PC-9 (cell line): ENCODE data around the gene NCOA5. TPM values are rescaled to one million over a fixed set of nuclear protein-coding genes. Genes with fewer than 3 reads are reported as not detected.

Experiments used
- BruUV-seq: library from RNA; stranded (reverse); fragments of 400-500 nt; replicated peaks from 2 replicates; lab custom pipeline; 2021; lab: Mats Ljungman, UMichigan
- CTCF ChIA-PET: fragments of 300-600 bp; sonication (Branson Sonifier 250); formaldehyde crosslinking; loops from one replicate; lab custom pipeline; 2022; ENCODE audit warnings: antibody characterized with exemption; lab: Charles Lee
- POLR2A ChIA-PET: fragments of 300-600 bp; sonication (Branson Sonifier 250); formaldehyde crosslinking; loops from one replicate; lab custom pipeline; 2022; ENCODE audit warnings: antibody characterized with exemption; ENCODE audit not compliant: unreplicated experiment; lab: Charles Lee
- DNase-seq, 2 experiments: peaks; one replicate each; pipeline versions ENCODE4 v3.0.0 to v3.0.0-alpha.2; 2015 to 2022; ENCODE audit warnings: mixed read lengths in 1 of 2
- H2AFZ ChIP-seq: fragments of 200-600 bp; sonication (generic); 2 replicates; pipeline ENCODE4 v1.8.1; 2017; ENCODE audit warnings: antibody characterized with exemption
- H3F3A ChIP-seq: fragments of 200-600 bp; sonication (generic); 2 replicates; pipeline ENCODE4 v1.8.1; 2017; ENCODE audit warnings: antibody characterized with exemption, mild to moderate bottlenecking, low read depth; ENCODE audit not compliant: insufficient read depth
- H3K27ac ChIP-seq: fragments of 200-600 bp; sonication (generic); 2 replicates; pipeline ENCODE4 v1.6.1; 2016; ENCODE audit warnings: mixed run types
- H3K27me3 ChIP-seq: fragments of 200-600 bp; sonication (generic); 2 replicates; pipeline ENCODE4 v1.6.1; 2016; ENCODE audit warnings: low read depth, mixed run types; ENCODE audit not compliant: insufficient read depth
- H3K36me3 ChIP-seq: fragments of 200-600 bp; sonication (generic); 2 replicates; pipeline ENCODE4 v1.6.1; 2016; ENCODE audit warnings: low read depth, mixed run types
- H3K4me1 ChIP-seq: fragments of 200-600 bp; sonication (generic); replicated peaks from 2 replicates; pipeline ENCODE4 v1.6.1; 2016; ENCODE audit warnings: mixed run types; ENCODE audit not compliant: insufficient read depth
- H3K4me2 ChIP-seq: fragments of 200-600 bp; sonication (generic); 2 replicates; pipeline ENCODE4 v1.6.1; 2017; ENCODE audit warnings: mixed run types
- H3K4me3 ChIP-seq: fragments of 200-600 bp; sonication (generic); 2 replicates; pipeline ENCODE4 v1.6.1; 2016; ENCODE audit warnings: mixed run types
- H3K79me2 ChIP-seq: fragments of 200-600 bp; sonication (generic); 2 replicates; pipeline ENCODE4 v1.6.1; 2017; ENCODE audit warnings: low read depth, mixed run types
- H3K9me2 ChIP-seq: fragments of 200-600 bp; sonication (generic); 2 replicates; pipeline ENCODE4 v1.8.1; 2017; ENCODE audit warnings: mild to moderate bottlenecking; ENCODE audit not compliant: insufficient read depth
- H3K9me3 ChIP-seq: fragments of 200-600 bp; sonication (generic); 2 replicates; pipeline ENCODE4 v1.8.1; 2016; ENCODE audit warnings: low read depth; ENCODE audit not compliant: insufficient read depth
- H4K20me1 ChIP-seq: fragments of 200-600 bp; sonication (generic); 2 replicates; pipeline ENCODE4 v1.8.1; 2017; ENCODE audit not compliant: insufficient read depth
- CTCF ChIP-seq: fragments of 200-600 bp; sonication (generic); conservative IDR thresholded peaks from 2 replicates; pipeline ENCODE4 v1.6.1; 2017; ENCODE audit warnings: mixed run types, antibody characterized with exemption, mild to moderate bottlenecking, moderate library complexity
- EZH2 ChIP-seq: fragments of 200-600 bp; sonication (generic); IDR thresholded peaks from 2 replicates; pipeline ENCODE4 v1.8.0; 2017; ENCODE audit warnings: antibody characterized with exemption, low read depth
- intact Hi-C: fragments of 100-400 bp; cut with micrococcal nuclease; formaldehyde crosslinking; loops from one replicate; pipeline ENCODE4 v1.10.0; 2022; ENCODE audit not compliant: unreplicated experiment
- total RNA-seq: library from RNA; stranded (reverse); gene quantifications from 2 replicates; pipeline ENCODE4 v1.2.3, GENCODE V29; 2021

The NCOA5 gene
- total RNA-seq, 1 experiment from 2014 or later: 28.1 TPM

- Histone ChIP-seq H3F3A (no peaks in the 10 kb centered on the region), H3K4me1 (no peaks in the 10 kb centered on the region), H3K4me3 (no peak overlapping the region), H3K79me2 (no peaks in the 10 kb centered on the region), H3K27ac (no peak overlapping the region), H3K9me3 (no peaks in the 10 kb centered on the region), H3K27me3 (peaks cover 67% of the 10 kb centered on the region), H4K20me1 (peaks cover 8% of the 10 kb centered on the region; the same call in 1 of the 2 replicates), H2AFZ (no peak overlapping the region), H3K4me2 (no peak overlapping the region), H3K9me2 (no peaks in the 10 kb centered on the region), H3K36me3 (no peaks in the 10 kb centered on the region)
- no TSS peak for BruUV-seq
- TF ChIP-seq EZH2: no peak
- no peak for TF ChIP-seq CTCF
- peak in 1 of 2 experiments; percentile 42 for DNase-seq
- POLR2A ChIA-PET: no interaction called here
- intact Hi-C loops: no loop called here
- CTCF ChIA-PET: no interaction called here
Observed at GRCh38 chr20:46040902-46041535, 48.7 kb downstream of the NCOA5 start.

- H3K79me2 ChIP-seq: no peaks in the 10 kb centered on the region
- H2AFZ ChIP-seq: no peak overlapping the region
- no peak for TF ChIP-seq EZH2
- TF ChIP-seq CTCF: no peak
- H3K27me3 ChIP-seq: peaks cover 67% of the 10 kb centered on the region
- no peak for DNase-seq
- peaks cover 7% of the 10 kb centered on the region; the same call in 1 of the 2 replicates for H4K20me1 ChIP-seq
- ChIA-PET CTCF (no interaction called here), POLR2A (no interaction called here)
- intact Hi-C loops: no loop called here
- H3K4me2 ChIP-seq: no peak overlapping the region
- no peaks in the 10 kb centered on the region for H3K4me1 ChIP-seq
- no peaks in the 10 kb centered on the region for H3K36me3 ChIP-seq
- no TSS peak for BruUV-seq
- no peak overlapping the region for H3K27ac ChIP-seq
- no peaks in the 10 kb centered on the region for H3F3A ChIP-seq
- no peak overlapping the region for H3K4me3 ChIP-seq
- H3K9me2 ChIP-seq: no peaks in the 10 kb centered on the region
- H3K9me3 ChIP-seq: no peaks in the 10 kb centered on the region
Observed at GRCh38 chr20:46037036-46037435, 52.7 kb downstream of the NCOA5 start.

GRCh38 chr20:46036370-46036769, 53.4 kb downstream of the NCOA5 start:
- ChIA-PET POLR2A (no interaction called here), CTCF (interaction anchor here (0.6 kb wide), 1 partner anchor 328 kb away, joined by 3 read pairs; no protein-coding TSS in a partner anchor)
- H3K4me3 ChIP-seq: no peak overlapping the region
- no peak overlapping the region for H2AFZ ChIP-seq
- H3K9me2 ChIP-seq: no peaks in the 10 kb centered on the region
- no peak overlapping the region for H3K4me2 ChIP-seq
- intact Hi-C loops: no loop called here
- H4K20me1 ChIP-seq: peaks cover 7% of the 10 kb centered on the region; the same call in 1 of the 2 replicates
- no peaks in the 10 kb centered on the region for H3K9me3 ChIP-seq
- no peak for TF ChIP-seq CTCF
- TF ChIP-seq EZH2: no peak
- H3K79me2 ChIP-seq: no peaks in the 10 kb centered on the region
- no peaks in the 10 kb centered on the region for H3F3A ChIP-seq
- H3K36me3 ChIP-seq: no peaks in the 10 kb centered on the region
- H3K27me3 ChIP-seq: peaks cover 67% of the 10 kb centered on the region
- no peak for DNase-seq
- no TSS peak for BruUV-seq
- H3K27ac ChIP-seq: no peak overlapping the region
- no peaks in the 10 kb centered on the region for H3K4me1 ChIP-seq
